Activated CD4-positive, alpha-beta T cell treated with anti-CD3 and anti-CD28 coated beads, Interleukin-2, amount 50 U/mL, for 16 hours (primary cell): ENCODE results near the gene HOGA1.

Experiments used
- DNase-seq: peaks from one replicate; pipeline ENCODE4 v3.0.0-alpha.2; 2020

HOGA1 gene

GRCh38 chr10:97580421-97581367, 3.5 kb upstream of the HOGA1 start:
- DNase-seq = no peak

- DNase-seq = no peak
These were observed 2.0 kb upstream of the HOGA1 start for GRCh38 chr10:97582169-97582568.

GRCh38 chr10:97583476-97583875, 713 bp upstream of the HOGA1 start:
- no peak for DNase-seq

GRCh38 chr10:97584798-97585438, 729 bp downstream of the HOGA1 start:
- no peak for DNase-seq

GRCh38 chr10:97585439-97585811, 1.2 kb downstream of the HOGA1 start:
- no peak for DNase-seq

- no peak for DNase-seq
These were observed 3.0 kb downstream of the HOGA1 start for GRCh38 chr10:97587183-97587582.

GRCh38 chr10:97589479-97589878, 5.3 kb downstream of the HOGA1 start, which contains the start of gene C10orf62:
Gene C10orf62 (plus strand): TSS chr10:97589721. CDS start chr10:97589898, 177 bp downstream.
- no peak for DNase-seq

- DNase-seq = peak; percentile 53
These were observed 6.0 kb downstream of the HOGA1 start for GRCh38 chr10:97590082-97590747.

GRCh38 chr10:97590748-97591495, 6.7 kb downstream of the HOGA1 start:
- no peak for DNase-seq

GRCh38 chr10:97593421-97593820, 9.2 kb downstream of the HOGA1 start:
- no peak for DNase-seq

- no peak for DNase-seq
These were observed 12.2 kb downstream of the HOGA1 start for GRCh38 chr10:97596101-97597082.

GRCh38 chr10:97597778-97598177, 13.6 kb downstream of the HOGA1 start:
- no peak for DNase-seq

- no peak for DNase-seq
These were observed 14.4 kb downstream of the HOGA1 start for GRCh38 chr10:97598407-97599271.

GRCh38 chr10:97599272-97599619, 15.1 kb downstream of the HOGA1 start:
- DNase-seq = no peak

- DNase-seq = no peak
These were observed 16.4 kb downstream of the HOGA1 start for GRCh38 chr10:97600616-97601015.

GRCh38 chr10:97601268-97602215, 17.4 kb downstream of the HOGA1 start:
- no peak for DNase-seq

GRCh38 chr10:97607095-97607636, 23.0 kb downstream of the HOGA1 start:
- DNase-seq = no peak

GRCh38 chr10:97608991-97609561, 24.9 kb downstream of the HOGA1 start:
- DNase-seq = no peak

- no peak for DNase-seq
These were observed 27.3 kb downstream of the HOGA1 start for GRCh38 chr10:97611473-97611872.
